Adrenal gland (tissue), 12 donors: ENCODE data around the gene ARTN. TPM values are rescaled to one million over a fixed set of nuclear protein-coding genes. Genes with fewer than 3 reads are reported as not detected.

Experiments used
- DNase-seq, 7 donors: peaks; one replicate each; pipeline ENCODE4 v3.0.0-alpha.2; 2019 to 2020
- H3K27ac ChIP-seq, 5 donors: fragments of 200-600 bp; sonication (generic) in 4 of 5; 1 replicate in 3 of 5; 2 replicates in 2 of 5; pipeline versions ENCODE4 v1.5.1 to v1.8.0; 2016 to 2020; ENCODE audit warnings: mild to moderate bottlenecking in 1 of 5
- H3K27me3 ChIP-seq: fragments of 200-600 bp; 2 replicates; pipeline ENCODE4 v1.8.0; 2021
- H3K36me3 ChIP-seq, 2 donors: fragments of 200-600 bp; replicated peaks in 1 of 2; 1 replicate in 1 of 2; 2 replicates in 1 of 2; pipeline versions ENCODE4 v1.5.1 to v1.8.0; 2018 to 2022
- H3K4me1 ChIP-seq, 2 donors: fragments of 200-600 bp; replicated peaks in 1 of 2; 1 replicate in 1 of 2; 2 replicates in 1 of 2; pipeline versions ENCODE4 v1.5.1 to v1.8.0; 2018 to 2021
- H3K4me3 ChIP-seq, 4 donors: fragments of 200-600 bp; sonication (generic) in 3 of 4; one replicate each; pipeline ENCODE4 v1.5.1; 2016 to 2018
- H3K9me3 ChIP-seq, 3 donors: fragments of 200-600 bp; sonication (generic) in 1 of 3; replicated peaks in 1 of 3; 1 replicate in 2 of 3; 2 replicates in 1 of 3; pipeline versions ENCODE4 v1.5.1 to v1.8.0; 2016 to 2021
- POLR2A ChIP-seq, 2 donors: fragments of 450-650 bp; IDR thresholded peaks; one replicate each; pipeline ENCODE4 v1.6.1; 2017; ENCODE audit warnings: antibody characterized with exemption in 2 of 2, mild to moderate bottlenecking in 2 of 2, moderate library complexity in 1 of 2
- WGBS, 4 donors: extraction: QIAGEN DNeasy Blood & Tissue Kit in 2 of 4; methylation state at CpG; one replicate each; pipeline versions ENCODE4 v1.1.5 to v1.1.7; 2013 to 2017; 5-methylcytosine and 5-hydroxymethylcytosine counted together
- intact Hi-C, 2 donors: fragments of 100-400 bp; cut with DNase I; formaldehyde crosslinking; loops; one replicate each; pipeline versions ENCODE4 v1.14.1 to v1.15.0; 2022 to 2023
- polyA plus RNA-seq, 3 donors: library from polyadenylated mRNA; stranded (reverse); fragments of 200-250 nt in 2 of 3; fragments of 350-450 nt in 1 of 3; fragmentation: Illumina TruSeq in 1 of 3; extraction: RNeasy Lipid Tissue Mini Kit (QIAGEN cat#74804) in 1 of 3; gene quantifications; one replicate each; pipeline ENCODE4 v1.2.3, GENCODE V29; 2013 to 2014
- total RNA-seq, 9 donors: library from RNA; depleted of rRNA in 4 of 9; stranded (reverse); fragments of >200 nt in 4 of 9; fragments of 120-200 nt in 1 of 9; fragmentation: NEBNext Ultra II Directional in 1 of 9; extraction: Animal tissue kit (Norgen Biotek cat#: 25700) in 1 of 9; gene quantifications; one replicate each; pipeline versions ENCODE4 v1.1.0 to v1.2.4, GENCODE V29; 2013 to 2023
- TF ChIP-seq, protein P1 (sequence below), 6 experiments: fragments of 450-650 bp in 4 of 6; fragments of 200-600 bp in 2 of 6; sonication (generic) in 1 of 6; IDR thresholded peaks; 1 replicate in 5 of 6; 2 replicates in 1 of 6; pipeline versions ENCODE4 v1.5.1 to v1.8.0; 2016 to 2021; ENCODE audit warnings: antibody characterized with exemption in 6 of 6, mild to moderate bottlenecking in 2 of 6, moderate library complexity in 1 of 6
- donor health status: healthy with polysubstance abuse.
- donor health status: Bipolar disorder and iron deficiency.
- donor health status: DM: yes; HTN: yes; CAD: no.
- donor health status: DM: no; HTN: no; CAD: no.
- donor health status: DM: no; HTN: no; CAD: no.
- donor health status: DM: yes; HTN: yes; CAD: no.

Gene ARTN
- total and polyA plus RNA-seq, 12 donors, result 0.23 to 4.9 (median 0.89) TPM; not detected in 1

DNA sequence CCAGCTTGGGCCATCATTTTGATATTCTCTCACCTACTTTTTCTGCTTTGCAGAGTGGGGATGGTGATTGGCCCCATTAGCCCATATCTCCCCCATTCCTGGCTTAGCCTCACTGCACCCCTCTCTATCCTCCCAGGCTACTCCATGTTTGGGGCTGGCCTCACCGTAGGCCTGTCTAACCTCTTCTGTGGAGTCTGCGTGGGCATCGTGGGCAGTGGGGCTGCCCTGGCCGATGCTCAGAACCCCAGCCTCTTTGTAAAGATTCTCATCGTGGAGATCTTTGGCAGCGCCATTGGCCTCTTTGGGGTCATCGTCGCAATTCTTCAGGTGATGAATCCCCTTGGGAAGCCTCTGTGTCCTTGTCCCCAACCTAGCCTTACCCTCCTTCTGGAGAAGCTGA, 43.3 kb downstream of the ARTN start:
- WGBS, 4 donors, result 78 to 92% (median 91%) methylated on average over 8 of the region's 8 CpGs
- peaks cover 18 to 46% of the 10 kb centered on the region in 2 donors for H3K4me1 ChIP-seq
- TF ChIP-seq, protein P1, sequence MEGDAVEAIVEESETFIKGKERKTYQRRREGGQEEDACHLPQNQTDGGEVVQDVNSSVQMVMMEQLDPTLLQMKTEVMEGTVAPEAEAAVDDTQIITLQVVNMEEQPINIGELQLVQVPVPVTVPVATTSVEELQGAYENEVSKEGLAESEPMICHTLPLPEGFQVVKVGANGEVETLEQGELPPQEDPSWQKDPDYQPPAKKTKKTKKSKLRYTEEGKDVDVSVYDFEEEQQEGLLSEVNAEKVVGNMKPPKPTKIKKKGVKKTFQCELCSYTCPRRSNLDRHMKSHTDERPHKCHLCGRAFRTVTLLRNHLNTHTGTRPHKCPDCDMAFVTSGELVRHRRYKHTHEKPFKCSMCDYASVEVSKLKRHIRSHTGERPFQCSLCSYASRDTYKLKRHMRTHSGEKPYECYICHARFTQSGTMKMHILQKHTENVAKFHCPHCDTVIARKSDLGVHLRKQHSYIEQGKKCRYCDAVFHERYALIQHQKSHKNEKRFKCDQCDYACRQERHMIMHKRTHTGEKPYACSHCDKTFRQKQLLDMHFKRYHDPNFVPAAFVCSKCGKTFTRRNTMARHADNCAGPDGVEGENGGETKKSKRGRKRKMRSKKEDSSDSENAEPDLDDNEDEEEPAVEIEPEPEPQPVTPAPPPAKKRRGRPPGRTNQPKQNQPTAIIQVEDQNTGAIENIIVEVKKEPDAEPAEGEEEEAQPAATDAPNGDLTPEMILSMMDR (IDR thresholded peaks at IDR 0.05), result no peak
- TF ChIP-seq POLR2A (IDR thresholded peaks at IDR 0.05), result no peak
- H3K27ac ChIP-seq, result no peak overlapping the region
- H3K27me3 ChIP-seq, result no peaks in the 10 kb centered on the region
- no peaks in the 10 kb centered on the region for H3K9me3 ChIP-seq
- no peak for DNase-seq
- no peak overlapping the region for H3K4me3 ChIP-seq
- intact Hi-C loops, result no loop called here
- H3K36me3 ChIP-seq, result peaks cover 0 to 30% of the 10 kb centered on the region in 2 donors

DNA sequence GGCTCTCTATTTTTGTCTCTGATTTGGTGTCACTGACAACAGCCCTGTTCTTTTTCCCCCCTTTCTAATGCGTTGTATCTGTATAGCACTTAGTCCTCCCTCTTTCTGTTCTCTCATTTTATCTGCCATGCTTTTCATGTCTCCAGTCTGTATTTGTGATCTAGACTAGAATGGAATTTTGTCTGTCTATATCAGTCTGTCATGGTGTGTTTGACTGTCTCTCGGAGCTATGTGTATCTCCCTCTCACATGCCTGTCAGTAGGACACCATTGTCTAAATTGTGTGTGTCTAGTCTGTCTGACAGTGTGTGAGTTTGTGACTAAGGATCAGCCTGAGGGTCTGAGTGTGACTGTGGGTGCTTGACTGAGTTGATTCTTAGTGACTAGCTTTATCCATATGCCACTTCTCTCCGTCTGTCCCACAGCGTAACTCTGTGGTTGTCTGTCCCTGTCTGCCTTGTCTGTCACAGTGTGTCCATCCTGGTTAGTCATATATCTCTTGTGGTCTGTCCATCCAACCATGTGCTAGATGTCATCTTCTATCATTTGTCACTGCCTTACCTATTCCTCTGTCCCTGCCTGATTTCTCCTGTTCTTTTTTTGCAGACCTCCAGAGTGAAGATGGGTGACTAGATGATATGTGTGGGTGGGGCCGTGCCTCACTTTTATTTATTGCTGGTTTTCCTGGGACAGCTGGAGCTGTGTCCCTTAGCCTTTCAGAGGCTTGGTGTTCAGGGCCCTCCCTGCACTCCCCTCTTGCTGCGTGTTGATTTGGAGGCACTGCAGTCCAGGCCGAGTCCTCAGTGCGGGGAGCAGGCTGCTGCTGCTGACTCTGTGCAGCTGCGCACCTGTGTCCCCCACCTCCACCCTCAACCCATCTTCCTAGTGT, 44.0 kb downstream of the ARTN start:
- no peak for DNase-seq
- intact Hi-C loops, result no loop called here
- WGBS, 4 donors, result 81 to 91% (median 88%) methylated on average over 9 of the region's 9 CpGs

DNA sequence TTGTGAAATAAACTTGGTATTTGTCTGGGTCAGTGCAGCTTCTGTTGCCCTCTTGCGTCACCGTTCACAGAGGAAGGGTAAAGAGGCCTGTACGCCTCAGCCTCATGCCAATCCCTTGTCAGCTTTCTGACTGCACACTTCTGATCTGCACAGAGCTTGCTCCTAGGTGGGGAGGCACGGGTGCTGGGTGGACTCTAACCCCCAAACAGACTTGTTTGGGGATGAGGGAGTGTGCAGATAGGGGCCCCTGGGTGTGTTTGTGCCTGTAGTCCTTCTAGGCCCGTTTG, 44.6 kb downstream of the ARTN start:
- 66 to 79% (median 71%) methylated on average over 5 of the region's 5 CpGs for WGBS, 4 donors
- no peak overlapping the region for H3K4me3 ChIP-seq
- peaks cover 18 to 46% of the 10 kb centered on the region in 2 donors for H3K4me1 ChIP-seq

More for the DNA sequence above, 44.0 kb downstream of the ARTN start:
- H3K4me1 ChIP-seq, result peaks cover 18 to 46% of the 10 kb centered on the region in 2 donors
- no peaks in the 10 kb centered on the region for H3K27me3 ChIP-seq
- no peak overlapping the region for H3K27ac ChIP-seq
- peaks cover 0 to 23% of the 10 kb centered on the region in 2 donors for H3K36me3 ChIP-seq
- no peak overlapping the region for H3K4me3 ChIP-seq
- no peaks in the 10 kb centered on the region for H3K9me3 ChIP-seq
- TF ChIP-seq, protein P1 (IDR thresholded peaks at IDR 0.05), result no peak
- TF ChIP-seq POLR2A (IDR thresholded peaks at IDR 0.05), result no peak

DNA sequence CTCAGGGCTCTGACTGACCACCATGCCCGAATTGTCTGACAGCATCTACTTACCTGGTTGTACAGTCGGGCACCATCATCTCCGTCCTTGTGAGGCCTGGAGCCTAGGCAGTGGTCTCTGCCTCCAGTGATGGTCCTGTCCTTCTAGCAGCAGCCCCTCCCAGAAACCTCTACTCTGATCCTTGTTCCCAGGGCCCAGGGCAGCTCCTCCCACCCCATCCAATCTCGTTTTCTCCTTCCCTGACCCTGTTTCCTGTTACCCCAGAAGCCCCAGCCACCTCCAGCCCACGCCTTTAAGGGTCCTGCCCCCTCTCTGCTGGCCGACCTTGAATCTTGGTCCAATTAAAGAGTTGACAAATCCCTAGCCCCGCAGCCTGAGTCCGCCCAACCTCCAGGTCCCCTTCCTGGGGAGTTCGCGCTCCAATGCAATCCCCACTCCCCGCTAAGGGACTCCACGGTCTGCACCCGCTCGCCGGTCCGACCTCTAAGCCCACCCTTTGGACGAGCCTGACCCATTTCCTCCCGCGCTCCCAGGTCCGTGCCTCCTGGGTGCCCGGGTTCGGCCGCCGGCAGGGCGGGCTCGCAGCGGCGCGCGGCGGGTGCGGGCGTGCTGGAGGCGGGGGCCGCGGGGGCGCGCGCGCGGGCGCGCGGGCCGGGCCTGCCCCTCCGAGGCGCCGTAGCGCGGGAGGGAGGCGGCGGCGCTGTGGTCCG, 45.1 kb downstream of the ARTN start, which contains the start of gene B4GALT2:
Gene B4GALT2, plus strand, starts transcription at position 660 of the 710 bp plus-strand sequence. CDS start 1,951 bp downstream, outside the sequence.
- Histone ChIP-seq H3K4me3 (peak within 1 kb of the TSS in 2 of 4 donors; percentile 72 to 88), H3K4me1 (peaks cover 18 to 46% of the 10 kb centered on the region in 2 donors), H3K27ac (peak within 1 kb of the TSS in 1 of 5 donors; percentile 31), H3K27me3 (no peaks in the 10 kb centered on the region), H3K9me3 (no peaks in the 10 kb centered on the region), H3K36me3 (peaks cover 0 to 20% of the 10 kb centered on the region in 2 donors)
- TF ChIP-seq, protein P1 (IDR thresholded peaks at IDR 0.05), result no peak
- TF ChIP-seq POLR2A (IDR thresholded peaks at IDR 0.05), result no peak
- WGBS, 4 donors, result 6 to 17% (median 10%) methylated on average over 14 to 54 of the region's 54 CpGs
- intact Hi-C loops, result no loop called here
- DNase-seq, result peak in 3 of 7 donors; percentile 29 to 50 (median 33)

More for the DNA sequence above, 44.6 kb downstream of the ARTN start:
- H3K36me3 ChIP-seq, result peaks cover 0 to 20% of the 10 kb centered on the region in 2 donors
- H3K27me3 ChIP-seq, result no peaks in the 10 kb centered on the region
- intact Hi-C loops, result no loop called here
- TF ChIP-seq POLR2A (IDR thresholded peaks at IDR 0.05), result no peak
- TF ChIP-seq, protein P1 (IDR thresholded peaks at IDR 0.05), result no peak
- peak overlapping the region in 1 of 5 donors; percentile 11 for H3K27ac ChIP-seq
- no peaks in the 10 kb centered on the region for H3K9me3 ChIP-seq
- no peak for DNase-seq
